IPS-11a (cell line): ENCODE data around the gene DDX51.

Source experiments
- H3K4me3 ChIP-seq: one replicate; pipeline ENCODE4 v1.5.1; 2013; ENCODE audit warnings: low read depth, low read length, control low read depth

The DDX51 gene

DNA sequence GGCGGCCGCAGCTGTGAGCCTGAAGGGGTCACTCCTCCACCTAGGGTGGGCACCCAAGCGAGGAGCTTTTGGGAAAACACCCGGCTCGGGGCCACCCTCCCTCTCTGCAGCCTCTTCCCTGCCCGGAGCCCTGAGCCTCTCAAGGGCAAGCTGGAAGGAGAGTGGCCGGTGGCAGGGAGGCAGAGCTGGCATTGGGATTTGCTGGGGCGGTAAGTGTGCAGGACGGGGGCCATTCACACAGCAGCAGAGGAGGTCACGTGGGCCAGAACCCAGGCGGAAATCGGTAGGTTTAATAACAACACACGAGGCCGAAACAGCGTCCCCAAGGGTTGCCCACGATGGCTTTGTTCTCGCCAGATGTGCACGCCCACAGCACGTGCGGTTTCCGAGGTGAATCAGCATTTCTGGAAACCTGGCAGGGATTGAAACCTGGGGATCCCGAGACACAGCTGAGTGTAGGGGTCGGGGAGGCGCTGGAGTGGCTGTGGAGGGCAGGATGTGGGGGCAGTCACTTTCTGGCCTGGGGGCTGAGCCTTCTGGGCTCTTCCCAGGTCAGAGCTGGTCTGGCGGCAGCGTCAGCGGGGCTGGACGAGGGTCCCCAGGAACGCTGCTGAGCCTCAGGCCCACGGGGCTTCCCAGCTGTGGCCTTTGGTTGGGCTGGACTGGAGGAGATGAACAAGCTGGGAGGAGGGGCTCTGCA is 23.6 kb upstream of the DDX51 start:
- H3K4me3 ChIP-seq = no peak overlapping the region

DNA sequence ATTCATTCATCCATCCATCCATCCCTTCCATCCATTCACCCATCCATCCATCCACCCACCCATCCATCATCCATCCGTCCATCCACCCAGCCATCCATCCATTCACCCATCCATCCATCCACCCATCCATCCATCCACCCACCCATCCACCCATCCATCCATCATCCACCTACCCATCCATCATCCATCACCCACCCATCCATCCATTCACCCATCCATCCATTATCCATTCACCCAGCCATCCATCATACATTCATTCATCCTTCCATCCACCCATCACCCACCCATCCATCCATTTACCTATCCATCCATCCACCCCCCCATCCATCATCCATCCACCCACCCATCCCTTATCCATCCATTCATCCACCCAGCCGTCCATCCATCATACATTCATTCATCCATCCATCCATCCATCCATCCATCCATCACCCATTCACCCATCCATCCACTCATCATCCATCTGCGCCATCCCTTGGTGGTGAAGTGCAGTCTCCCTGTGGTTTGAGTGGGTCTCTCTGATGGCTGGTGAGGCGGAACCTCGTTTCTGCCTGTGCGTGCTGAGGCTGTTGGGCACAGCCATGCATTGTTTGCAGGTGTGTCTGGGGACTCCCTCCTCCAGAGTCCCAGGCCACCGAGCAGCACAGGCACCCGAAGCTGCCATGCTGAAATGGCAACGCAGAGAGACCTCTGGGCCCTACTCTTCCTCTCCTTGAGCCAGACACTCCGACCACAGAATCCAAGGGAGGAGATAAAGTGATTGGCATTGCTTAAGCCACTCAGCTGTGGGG is 22.9 kb upstream of the DDX51 start:
- no peak overlapping the region for H3K4me3 ChIP-seq

DNA sequence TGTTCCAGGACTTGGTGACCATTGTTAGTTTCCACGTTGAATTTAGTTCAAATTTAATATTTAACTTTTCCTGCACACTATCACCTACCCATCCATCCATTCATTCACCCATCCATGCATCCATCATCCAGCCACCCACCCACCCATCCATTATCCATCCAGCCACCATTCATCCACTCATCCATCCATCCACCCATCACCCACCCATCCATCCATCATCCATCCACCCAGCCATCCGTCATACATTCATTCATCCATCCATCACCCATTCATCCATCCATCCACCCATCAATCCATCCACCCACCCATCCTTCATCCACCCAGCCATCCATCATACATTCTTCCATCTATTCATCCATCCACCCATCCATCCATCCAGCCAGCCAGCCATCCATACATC is 22.0 kb upstream of the DDX51 start:
- no peak overlapping the region for H3K4me3 ChIP-seq

DNA sequence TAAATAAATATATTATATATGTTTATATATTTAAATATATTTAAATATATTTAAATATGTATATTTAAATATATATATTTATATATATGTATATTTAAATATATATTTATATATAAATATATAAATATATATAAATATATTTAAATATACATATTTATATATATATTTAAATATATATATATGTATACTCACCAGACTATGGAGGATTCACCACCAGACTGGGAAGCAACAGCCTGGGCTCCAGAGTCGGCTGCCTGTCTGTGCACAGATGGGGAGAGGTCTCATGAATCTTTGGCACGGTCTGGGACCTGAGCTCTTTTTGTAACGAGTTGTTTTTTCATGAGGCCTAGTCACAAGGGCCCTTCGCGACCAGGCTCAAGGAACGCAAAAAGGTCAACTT is 21.5 kb upstream of the DDX51 start:
- H3K4me3 ChIP-seq = no peak overlapping the region

- H3K4me3 ChIP-seq = no peak overlapping the region
Observed at GRCh38 chr12:132164426-132164825, 20.3 kb upstream of the DDX51 start.

GRCh38 chr12:132163911-132164288 is 19.8 kb upstream of the DDX51 start:
- H3K4me3 ChIP-seq = no peak overlapping the region

DNA sequence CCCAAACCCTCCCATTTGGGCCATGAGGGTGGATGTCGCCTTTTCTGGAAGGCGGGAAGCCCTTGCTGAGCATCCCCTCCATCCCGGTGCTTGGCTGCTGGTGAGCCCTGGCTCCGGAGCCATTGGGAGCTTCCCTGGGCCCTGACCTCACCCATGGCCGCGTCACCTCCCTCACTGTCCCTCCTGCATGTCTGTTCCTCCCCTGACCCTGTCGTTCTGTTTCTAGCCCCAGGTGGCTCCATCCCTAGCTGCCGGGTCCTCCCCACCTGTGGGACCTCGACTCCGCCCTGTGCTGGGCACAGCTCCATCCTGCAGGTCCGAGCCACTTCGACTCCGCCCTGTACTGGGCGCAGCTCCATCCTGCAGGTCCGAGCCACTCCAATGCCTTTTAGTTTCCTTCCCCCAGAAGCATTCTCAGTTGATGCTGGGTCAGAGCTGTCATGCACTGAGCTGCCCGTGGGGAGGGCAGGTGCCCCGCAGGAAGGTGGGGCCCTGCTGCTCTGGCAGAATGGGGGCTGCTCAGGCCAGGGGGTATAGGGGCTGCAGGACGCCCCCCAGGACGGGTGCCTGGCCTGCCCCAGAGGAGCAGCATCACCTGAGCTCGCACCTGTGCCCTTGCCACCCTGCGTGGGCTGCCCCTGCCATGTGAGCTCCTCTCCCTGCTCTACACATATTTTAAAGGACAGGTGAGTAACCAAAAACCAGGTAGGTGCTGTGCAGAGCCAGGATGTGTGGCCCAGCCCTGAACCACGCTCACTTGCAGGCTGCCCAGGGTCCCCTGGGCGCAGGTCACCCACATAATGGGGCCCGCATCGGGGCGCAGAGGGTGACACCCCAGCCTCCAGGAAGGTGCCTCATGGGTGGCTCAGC is 19.2 kb upstream of the DDX51 start:
- no peak overlapping the region for H3K4me3 ChIP-seq

DNA sequence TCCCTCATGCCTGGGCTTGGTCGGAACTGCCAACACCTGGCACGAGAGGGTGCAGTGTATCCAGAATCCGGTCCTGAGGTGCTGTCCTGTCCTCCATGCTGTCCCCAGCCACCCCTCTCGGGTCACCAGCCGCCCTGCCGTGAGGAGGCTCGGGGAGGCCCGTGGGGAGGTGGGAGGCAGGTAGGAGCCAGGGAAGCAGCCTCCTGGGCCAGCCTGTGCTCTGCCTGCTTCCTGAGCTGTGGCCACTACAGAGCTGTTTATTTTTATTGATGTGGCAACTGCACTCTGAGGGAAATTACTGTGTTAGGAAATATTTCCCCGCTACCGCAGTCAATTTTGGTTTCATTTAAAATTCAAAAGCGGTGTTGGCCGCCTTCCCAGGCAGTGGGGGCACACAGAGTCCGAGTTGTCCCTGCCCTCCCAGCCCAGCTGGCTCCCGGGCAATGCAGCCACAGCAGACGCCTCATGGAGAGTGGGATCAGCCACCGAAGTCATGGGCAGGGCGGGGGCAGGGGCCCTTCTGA is 18.5 kb upstream of the DDX51 start:
- H3K4me3 ChIP-seq = no peak overlapping the region

DNA sequence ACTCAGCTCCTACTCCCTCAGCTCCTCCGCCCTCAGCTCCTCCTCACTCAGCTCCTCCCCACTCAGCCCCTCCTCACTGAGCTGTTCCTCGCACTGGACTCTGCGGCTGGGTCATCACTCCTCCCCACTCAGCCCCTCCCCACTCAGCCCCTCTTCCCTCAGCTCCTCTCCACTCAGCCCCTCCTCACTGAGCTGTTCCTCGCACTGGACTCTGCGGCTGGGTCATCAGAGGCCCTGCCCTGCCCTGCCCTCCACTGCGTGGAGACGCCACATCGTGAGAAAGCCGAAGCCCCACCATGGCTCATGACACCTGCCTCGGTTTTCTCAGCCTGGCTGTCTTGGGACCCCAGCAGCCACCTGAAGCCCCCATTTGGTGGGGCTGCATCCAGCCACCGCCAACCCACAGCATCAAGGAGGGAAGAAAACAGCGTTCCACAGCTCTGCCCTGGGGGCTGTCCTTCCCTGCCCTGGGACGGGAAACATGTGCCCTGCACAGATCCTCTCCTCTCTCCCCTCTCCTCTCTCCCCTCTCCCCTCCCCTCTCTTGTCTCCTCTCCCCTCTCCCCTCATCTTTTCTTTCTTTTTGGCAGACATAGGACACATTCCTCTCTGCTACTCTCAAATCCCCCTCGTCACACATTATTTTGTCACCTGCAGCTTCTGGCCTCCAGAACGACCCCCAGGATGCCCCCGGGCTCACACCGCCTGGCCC is 17.8 kb upstream of the DDX51 start:
- no peak overlapping the region for H3K4me3 ChIP-seq

GRCh38 chr12:132161036-132161781 is 17.1 kb upstream of the DDX51 start:
- H3K4me3 ChIP-seq = no peak overlapping the region

- no peak overlapping the region for H3K4me3 ChIP-seq
Observed at GRCh38 chr12:132160601-132161035, 16.5 kb upstream of the DDX51 start.

DNA sequence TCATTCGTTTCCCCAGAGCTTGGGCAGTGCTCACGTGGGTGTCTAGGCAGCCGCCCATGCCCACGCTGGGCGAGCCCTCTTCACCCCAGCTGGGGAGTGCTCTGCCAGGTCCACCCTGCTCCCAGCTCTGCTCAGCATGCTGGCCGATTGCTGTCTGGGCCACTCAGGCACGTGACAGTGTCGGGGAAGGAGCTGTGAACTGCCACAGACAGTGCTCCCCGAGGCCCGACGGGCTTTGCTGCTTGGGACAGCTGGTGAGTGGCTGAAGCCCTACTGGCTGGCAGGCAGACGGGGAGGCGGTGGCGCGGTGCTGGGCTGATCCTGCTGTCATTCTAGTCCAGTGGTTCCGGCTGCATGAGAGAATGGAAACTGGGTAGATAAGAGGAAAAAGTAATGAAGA is 15.9 kb upstream of the DDX51 start:
- H3K4me3 ChIP-seq = no peak overlapping the region

DNA sequence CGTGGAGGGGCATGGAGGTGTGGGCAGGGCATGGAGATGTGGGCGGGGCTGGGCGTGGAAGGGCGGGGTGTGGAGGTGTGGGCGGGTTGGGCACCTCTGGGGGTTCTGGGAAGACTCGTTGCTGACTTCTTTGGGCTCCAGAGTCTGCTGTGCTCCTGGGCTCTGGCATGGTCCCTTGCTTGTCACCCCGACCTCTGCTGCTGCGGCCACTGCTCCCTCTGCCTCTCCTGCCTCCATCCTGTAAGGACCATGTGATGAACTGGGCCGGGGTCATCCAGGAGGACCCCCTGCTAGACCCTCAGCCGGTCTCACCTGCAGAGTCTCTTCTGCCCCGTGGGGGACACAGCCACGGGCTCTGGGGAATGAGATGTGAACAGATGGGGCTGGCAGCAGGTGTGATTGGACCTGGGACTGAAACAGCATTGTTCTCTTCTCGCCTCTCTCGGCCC is 15.5 kb upstream of the DDX51 start:
- H3K4me3 ChIP-seq = no peak overlapping the region

GRCh38 chr12:132158677-132159554 is 14.8 kb upstream of the DDX51 start:
- H3K4me3 ChIP-seq = no peak overlapping the region

DNA sequence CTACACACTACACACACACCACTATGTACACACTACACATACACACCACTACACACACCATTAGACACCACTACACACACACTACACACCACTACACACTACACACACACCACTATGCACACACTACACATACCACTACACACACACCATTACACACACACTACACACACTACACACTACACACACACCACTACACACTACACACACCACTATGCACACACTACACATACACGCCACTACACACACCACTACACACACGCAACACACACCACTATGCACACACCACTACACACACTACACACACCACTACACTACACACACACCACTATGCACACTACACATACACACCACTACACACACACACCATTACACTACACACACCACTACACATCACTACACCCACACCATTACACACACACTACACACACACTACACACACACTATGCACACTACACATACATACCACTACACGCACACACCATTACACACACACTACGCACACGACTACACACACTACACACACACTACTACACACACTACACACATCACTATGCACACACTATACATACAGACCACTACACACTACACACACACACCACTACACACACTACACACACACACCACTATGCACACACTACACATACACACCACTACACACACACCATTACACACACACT is 13.8 kb upstream of the DDX51 start:
- no peak overlapping the region for H3K4me3 ChIP-seq

DNA sequence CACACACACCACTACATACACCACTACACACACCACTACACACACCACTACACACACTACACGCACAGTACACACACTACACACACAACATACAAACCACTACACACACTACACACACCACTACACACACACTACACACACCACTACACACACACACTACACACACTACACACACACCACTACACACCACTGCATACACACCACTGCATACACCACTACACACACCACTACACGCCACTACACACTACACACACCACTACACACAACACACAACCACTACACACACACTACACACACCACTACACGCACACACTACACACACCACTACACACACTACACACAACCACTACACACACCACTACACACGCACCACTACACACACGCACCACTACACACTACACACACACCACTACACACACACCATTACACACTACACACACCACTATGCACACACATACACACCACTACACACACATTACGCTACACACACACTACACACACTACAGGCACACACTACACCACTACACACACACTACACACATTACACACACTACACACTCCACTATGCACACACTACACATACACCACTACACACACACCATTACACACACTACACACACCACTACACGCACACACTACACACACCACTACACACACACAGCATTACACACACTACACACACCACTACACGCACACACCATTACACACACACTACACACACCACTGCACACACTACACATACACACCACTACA is 12.6 kb upstream of the DDX51 start:
- H3K4me3 ChIP-seq = no peak overlapping the region

- no peak overlapping the region for H3K4me3 ChIP-seq
Observed at GRCh38 chr12:132155771-132156572, 11.9 kb upstream of the DDX51 start.
